K562 (cell line): Measurements from ENCODE around the gene BACH1. TPM values are rescaled to one million over a fixed set of nuclear protein-coding genes. Genes with fewer than 3 reads are reported as not detected.

Experiments
- ATAC-seq: fragments of 200-7000 bp; cut with Tn5 transposase; 3 replicates; pipeline ENCODE4 v1.9.1; 2020; ENCODE audit warnings: moderate library complexity
- BruUV-seq: library from RNA; stranded (reverse); fragments of 400-500 nt; replicated peaks from 2 replicates; lab custom pipeline; 2021; lab: Mats Ljungman, UMichigan
- CTCF ChIA-PET: fragments of 300-600 bp; formaldehyde crosslinking; extraction: SDS; loops from one replicate; lab custom pipeline; 2021; ENCODE audit warnings: low intra/inter-chr PET ratio; lab: Yijun Ruan, JAX
- POLR2A ChIA-PET: fragments of 300-600, 350-650 bp; sonication (Branson Sonifier 250); formaldehyde crosslinking; extraction: SDS; loops from one replicate; lab custom pipeline; 2021; ENCODE audit warnings: antibody characterized with exemption, inconsistent platforms; lab: Yijun Ruan, JAX
- DNase-seq, 4 experiments: peaks; one replicate each; pipeline versions ENCODE4 v3.0.0 to v3.0.0-alpha.2; 2011 to 2018; ENCODE audit warnings: low spot score in 3 of 4, mixed read lengths in 3 of 4; ENCODE audit errors: extremely low read depth in 1 of 4
- FAIRE-seq: peaks from 2 replicates; lab custom pipeline; 2011; peaks lifted over from hg19 to GRCh38; lab: Jason Lieb, UNC
- H2AFZ ChIP-seq: 2 replicates; pipeline ENCODE4 v1.6.0; 2011; ENCODE audit warnings: low read depth, low read length, control low read depth, inconsistent platforms
- H3K27ac ChIP-seq: fragments of 200-600 bp; 3 replicates; pipeline ENCODE4 v1.8.0; 2011; ENCODE audit warnings: low read depth, mild to moderate bottlenecking, control low read depth, inconsistent platforms, low read length, moderate library complexity, mixed read lengths; ENCODE audit errors: extremely low read depth
- H3K27me3 ChIP-seq, 2 experiments: fragments of 300-600 bp in 1 of 2; 2 replicates in 1 of 2; 3 replicates in 1 of 2; pipeline versions ENCODE4 v1.6.0 to v1.8.0; 2011; ENCODE audit warnings: inconsistent platforms in 2 of 2, low read length in 2 of 2, mild to moderate bottlenecking in 1 of 2, mixed read lengths in 1 of 2, moderate library complexity in 1 of 2; ENCODE audit not compliant: control insufficient read depth in 2 of 2, insufficient read depth in 2 of 2
- H3K36me3 ChIP-seq: fragments of 300-600 bp; 3 replicates; pipeline ENCODE4 v1.8.0; 2011; ENCODE audit warnings: mild to moderate bottlenecking, low read length, inconsistent platforms; ENCODE audit not compliant: control insufficient read depth, insufficient read depth
- H3K4me1 ChIP-seq, 2 experiments: fragments of 200-600 bp in 1 of 2; replicated peaks in 1 of 2; 2 replicates in 1 of 2; 3 replicates in 1 of 2; pipeline versions ENCODE4 v1.5.1 to v1.8.0; 2011; ENCODE audit warnings: inconsistent platforms in 2 of 2, low read length in 2 of 2, mild to moderate bottlenecking in 1 of 2, mixed read lengths in 1 of 2, moderate library complexity in 1 of 2; ENCODE audit not compliant: control insufficient read depth in 2 of 2, insufficient read depth in 2 of 2
- H3K4me2 ChIP-seq: 2 replicates; pipeline ENCODE4 v1.6.1; 2011; ENCODE audit warnings: low read length, control low read depth, inconsistent platforms, mixed read lengths; ENCODE audit not compliant: insufficient read depth
- H3K4me3 ChIP-seq: fragments of 200-600 bp; sonication (generic), shearing (Covaris generic); 2 replicates; pipeline ENCODE4 v1.5.1; 2016; ENCODE audit warnings: control low read depth, inconsistent platforms
- H3K79me2 ChIP-seq: fragments of 200-600 bp; 3 replicates; pipeline ENCODE4 v1.8.0; 2011; ENCODE audit warnings: low read length, inconsistent platforms; ENCODE audit not compliant: control insufficient read depth, insufficient read depth
- H3K9ac ChIP-seq, 2 experiments: 2 replicates each; pipeline versions ENCODE4 v1.6.0 to v1.6.1; 2011; ENCODE audit warnings: low read depth in 2 of 2, low read length in 2 of 2, control low read depth in 1 of 2, inconsistent platforms in 1 of 2, mild to moderate bottlenecking in 1 of 2, mixed read lengths in 1 of 2; ENCODE audit not compliant: insufficient read depth in 1 of 2
- H3K9me1 ChIP-seq: one replicate; pipeline ENCODE4 v1.6.0; 2011; ENCODE audit warnings: inconsistent platforms, mild to moderate bottlenecking, low read length, moderate library complexity; ENCODE audit not compliant: control insufficient read depth, insufficient read depth
- H3K9me3 ChIP-seq: replicated peaks from 2 replicates; pipeline ENCODE4 v1.5.1; 2011; ENCODE audit warnings: low read depth, low read length, inconsistent platforms; ENCODE audit not compliant: control insufficient read depth, insufficient read depth
- H4K20me1 ChIP-seq: replicated peaks from 2 replicates; pipeline ENCODE4 v1.6.1; 2011; ENCODE audit warnings: low read length, inconsistent platforms, mixed read lengths; ENCODE audit not compliant: control insufficient read depth, insufficient read depth
- ATF1 ChIP-seq, 2 experiments: fragments of 450-650 bp in 1 of 2; IDR thresholded peaks; 2 replicates each; pipeline ENCODE4 v1.6.1; 2016; ENCODE audit warnings: missing compliant biosample characterization in 1 of 2, missing genetic modification characterization in 1 of 2
- HNRNPK ChIP-seq: fragments of 200-400 bp; formaldehyde crosslinking; IDR thresholded peaks from one replicate; pipeline ENCODE4 v1.6.1; 2018; ENCODE audit warnings: mild to moderate bottlenecking, low read depth, low read length; ENCODE audit not compliant: poor library complexity, severe bottlenecking
- KDM4B ChIP-seq, 2 experiments: fragments of 450-650 bp in 1 of 2; sonication (generic) in 1 of 2; IDR thresholded peaks; 2 replicates each; pipeline ENCODE4 v1.6.1; 2016 to 2017; ENCODE audit warnings: borderline replicate concordance in 2 of 2, antibody characterized with exemption in 1 of 2, low read depth in 1 of 2, mild to moderate bottlenecking in 1 of 2
- NFRKB ChIP-seq: fragments of 450-650 bp; IDR thresholded peaks from 2 replicates; pipeline ENCODE4 v1.6.1; 2016; ENCODE audit warnings: low read depth
- NR4A1 ChIP-seq, 2 experiments: fragments of 250-450 bp in 1 of 2; fragments of 450-650 bp in 1 of 2; sonication (Bioruptor Pico) in 1 of 2; IDR thresholded peaks; 2 replicates each; pipeline versions ENCODE4 v1.4.0 to v1.6.1; 2016 to 2020; ENCODE audit warnings: mild to moderate bottlenecking in 2 of 2, missing compliant biosample characterization in 1 of 2, missing genetic modification characterization in 1 of 2, moderate library complexity in 1 of 2
- REST ChIP-seq, 2 experiments: fragments of 450-650 bp; formaldehyde crosslinking in 1 of 2; IDR thresholded peaks; 2 replicates each; pipeline versions ENCODE4 v1.4.0 to v1.6.1; 2014 to 2020; ENCODE audit warnings: mild to moderate bottlenecking in 2 of 2, borderline replicate concordance in 1 of 2, low read depth in 1 of 2
- XRCC5 ChIP-seq: fragments of 200-400 bp; formaldehyde crosslinking; IDR thresholded peaks from 2 replicates; pipeline ENCODE4 v1.6.1; 2017; ENCODE audit warnings: low read depth, mild to moderate bottlenecking, low read length
- ZNF253 ChIP-seq: fragments of 250-450 bp; sonication (Bioruptor Pico); conservative IDR thresholded peaks from 2 replicates; pipeline ENCODE4 v1.6.1; 2021; ENCODE audit warnings: mild to moderate bottlenecking
- WGBS: fragments of 100-300 bp; shearing (Covaris generic); methylation state at CpG from one replicate; pipeline ENCODE4 v1.1.6; 2016; ENCODE audit warnings: low coverage, mixed read lengths; ENCODE audit not compliant: insufficient coverage; ENCODE audit errors: missing lambda C conversion rate; 5-methylcytosine and 5-hydroxymethylcytosine counted together
- in situ Hi-C: fragments of 300-500 bp; cut with MboI; formaldehyde crosslinking; loops from 4 replicates; pipeline ENCODE4 v1.15.0; 2018; ENCODE audit warnings: inconsistent platforms, mixed read lengths
- intact Hi-C: fragments of 100-400 bp; cut with micrococcal nuclease; formaldehyde crosslinking; loops from 2 replicates; pipeline ENCODE4 v1.14.2; 2022
- polyA plus RNA-seq, 8 experiments: library from polyadenylated mRNA; depleted of rRNA in 4 of 8; stranded (reverse) in 5 of 8; unstranded in 3 of 8; fragments of >200 nt; fragmentation: Nextera tagmentation in 2 of 8; fragmentation: Illumina TruSeq in 1 of 8; extraction: Ambion mirVana in 2 of 8; extraction: Trizol in 1 of 8; gene quantifications; 2 replicates each; pipeline versions ENCODE4 v1.2.1 to v1.2.3, GENCODE V29; 2011 to 2014; ENCODE audit warnings: inconsistent platforms in 1 of 8, missing spikeins in 1 of 8
- total RNA-seq, 7 experiments: library from RNA; depleted of rRNA in 6 of 7; stranded (reverse); fragments of >200 nt in 6 of 7; fragmentation: Illumina TruSeq in 2 of 7; extraction: Trizol in 2 of 7; gene quantifications; 2 replicates each; pipeline versions ENCODE4 v1.2.1 to v1.2.3, GENCODE V29; 2011 to 2021; ENCODE audit warnings: low replicate concordance in 1 of 7
- TF ChIP-seq, protein P1 (sequence below): fragments of 250-450 bp; sonication (Bioruptor Pico); IDR thresholded peaks from 2 replicates; pipeline ENCODE4 v1.5.1; 2021; ENCODE audit warnings: mild to moderate bottlenecking

Gene BACH1
- total and polyA plus RNA-seq, 9 of the 15 experiments (the other 6 are each of a cell fraction or from before 2014, with no cell fraction given): 10.6 to 58.5 (median 28.6) TPM

DNA sequence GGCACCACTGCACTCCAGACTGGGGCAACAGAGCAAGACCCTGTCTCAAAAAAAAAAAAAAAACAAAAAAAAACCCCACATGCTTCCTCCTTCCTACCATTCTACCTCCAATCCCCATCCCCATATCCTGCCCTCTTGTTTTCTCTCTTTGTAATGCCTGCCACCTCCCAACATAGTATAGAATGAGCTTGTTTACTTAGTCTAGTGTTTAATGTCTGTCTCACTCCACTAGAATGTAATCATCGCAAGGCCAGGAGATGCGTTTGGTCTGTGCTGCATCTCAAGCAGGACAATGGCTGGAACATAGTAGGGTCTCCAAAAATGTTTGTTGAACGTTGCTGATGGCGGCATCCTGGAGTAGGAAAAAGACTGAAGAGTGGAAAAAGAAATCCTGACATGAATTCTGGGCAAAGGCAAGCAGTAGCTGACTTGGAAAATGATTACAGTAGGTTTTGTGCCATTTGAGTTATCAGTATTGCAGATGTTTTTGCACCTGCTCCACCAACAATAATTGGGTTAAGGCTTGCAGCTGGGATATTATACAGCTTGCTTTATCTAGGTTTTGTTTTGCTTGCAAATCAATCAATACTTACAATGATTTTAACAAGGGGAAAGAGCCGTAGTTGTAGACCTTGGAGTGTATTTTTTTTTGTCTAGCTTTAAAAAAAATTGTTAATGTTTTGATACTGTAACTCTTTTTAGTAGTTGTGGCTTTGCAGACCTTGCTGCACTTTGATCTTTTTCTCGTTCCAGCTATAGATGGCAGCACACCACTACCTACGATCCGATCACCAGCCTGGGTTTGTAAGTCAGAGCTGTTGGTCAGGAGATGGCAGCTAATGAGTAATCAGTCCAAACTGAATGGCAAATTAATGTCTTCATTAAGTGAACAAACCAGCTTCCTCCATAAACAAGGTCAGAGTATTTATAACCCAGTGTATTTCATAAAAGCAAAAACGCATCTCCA is 62.4 kb downstream of the BACH1 start:
- Histone ChIP-seq H4K20me1 (no peaks in the 10 kb centered on the region), H3K4me3 (no peak overlapping the region), H3K27ac (no peak overlapping the region), H3K9ac (no peak overlapping the region), H2AFZ (no peak overlapping the region), H3K27me3 (no peaks in the 10 kb centered on the region), H3K36me3 (peaks cover 23% of the 10 kb centered on the region; the same call in 2 of the 3 replicates), H3K4me1 (peaks cover 0 to 7% of the 10 kb centered on the region in 2 experiments; a peak in 2 of 5 replicates), H3K4me2 (no peak overlapping the region), H3K79me2 (no peaks in the 10 kb centered on the region), H3K9me1 (no peaks in the 10 kb centered on the region), H3K9me3 (no peaks in the 10 kb centered on the region)
- intact Hi-C loops (no loop called here), in situ Hi-C loops (no loop called here)
- BruUV-seq: no TSS peak
- WGBS: 82% methylated on average over 9 of the region's 9 CpGs
- ChIA-PET CTCF (no interaction called here), POLR2A (interaction anchor here (0.5 to 1.0 kb wide), 3 partner anchors 59 to 288 kb away, joined by 3 to 4 read pairs (median 3); partner anchors contain the start of gene CCT8)
- DNase-seq (no peak), FAIRE-seq (peak; percentile 76), ATAC-seq (peak; percentile 44; the same call in 1 of the 3 replicates)
- TF ChIP-seq HNRNPK (no peak), REST (IDR thresholded peaks at IDR 0.05; ENCODE audit: borderline replicate concordance) (0 out of 2 replicates have a peak, but pooled peaks have one; percentile 13), REST (CRISPR knock-in tag; IDR thresholded peaks at IDR 0.05; ENCODE audit: low read depth) (no peak), ATF1 (CRISPR knock-in tag; IDR thresholded peaks at IDR 0.05) (no peak), ATF1 (tag; IDR thresholded peaks at IDR 0.05) (no peak), NR4A1 (CRISPR knock-in tag; IDR thresholded peaks at IDR 0.05) (no peak), NR4A1 (tag; IDR thresholded peaks at IDR 0.05) (no peak), KDM4B (IDR thresholded peaks at IDR 0.05; ENCODE audit: borderline replicate concordance in 2 of 2, low read depth in 1 of 2) (no peak), NFRKB (no peak), ZNF253 (CRISPR knock-in tag) (no peak), XRCC5 (no peak)
- TF ChIP-seq, protein P1, sequence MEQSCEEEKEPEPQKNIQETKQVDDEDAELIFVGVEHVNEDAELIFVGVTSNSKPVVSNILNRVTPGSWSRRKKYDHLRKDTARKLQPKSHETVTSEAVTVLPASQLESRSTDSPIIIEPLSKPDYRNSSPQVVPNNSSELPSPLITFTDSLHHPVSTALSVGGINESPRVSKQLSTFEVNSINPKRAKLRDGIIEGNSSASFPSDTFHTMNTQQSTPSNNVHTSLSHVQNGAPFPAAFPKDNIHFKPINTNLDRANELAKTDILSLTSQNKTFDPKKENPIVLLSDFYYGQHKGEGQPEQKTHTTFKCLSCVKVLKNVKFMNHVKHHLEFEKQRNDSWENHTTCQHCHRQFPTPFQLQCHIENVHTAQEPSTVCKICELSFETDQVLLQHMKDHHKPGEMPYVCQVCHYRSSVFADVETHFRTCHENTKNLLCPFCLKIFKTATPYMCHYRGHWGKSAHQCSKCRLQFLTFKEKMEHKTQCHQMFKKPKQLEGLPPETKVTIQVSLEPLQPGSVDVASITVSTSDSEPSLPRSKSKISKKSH (CRISPR knock-in tag): no peak
